ENCODE results near the gene CHP2.

- TF ChIP-seq EZH2phosphoT487 (IDR thresholded peaks at IDR 0.05; ENCODE audit: insufficient read depth, low read depth) (no peak), EZH2 (IDR thresholded peaks at IDR 0.05; ENCODE audit: insufficient read depth, poor library complexity, severe bottlenecking) (no peak)
Observed at GRCh38 chr16:23724096-23724784, 30.6 kb upstream of the CHP2 start.
